SK-N-SH (cell line): ENCODE measurements around the gene LRRC10. TPM values are rescaled to one million over a fixed set of nuclear protein-coding genes. Genes with fewer than 3 reads are reported as not detected.

ENCODE experiments used
- CTCF ChIA-PET: fragments of 300-600, 350-600 bp; formaldehyde crosslinking; extraction: SDS; loops from one replicate; lab custom pipeline; 2021; lab: Yijun Ruan, JAX
- POLR2A ChIA-PET: fragments of 350-600 bp; sonication (Branson Sonifier 250); formaldehyde crosslinking; extraction: SDS; loops from one replicate; lab custom pipeline; 2020; ENCODE audit warnings: antibody characterized with exemption, inconsistent platforms; lab: Yijun Ruan, JAX
- DNase-seq: peaks from one replicate; pipeline ENCODE4 v3.0.0; 2012
- H2AFZ ChIP-seq: fragments of 200-600 bp; sonication (generic); 2 replicates; pipeline ENCODE4 v1.8.1; 2016; ENCODE audit warnings: antibody characterized with exemption, mild to moderate bottlenecking, low read depth
- H3F3A ChIP-seq: fragments of 200-600 bp; sonication (generic); replicated peaks from 2 replicates; pipeline ENCODE3; 2016; ENCODE audit warnings: antibody characterized with exemption, mild to moderate bottlenecking; ENCODE audit not compliant: insufficient read depth
- H3K27ac ChIP-seq, 2 experiments: fragments of 200-500 bp in 1 of 2; fragments of 200-600 bp in 1 of 2; sonication (Bioruptor generic) in 1 of 2; sonication (generic), shearing (Covaris generic) in 1 of 2; 2 replicates each; pipeline versions ENCODE4 v1.5.1 to v1.6.1; 2014 to 2016; ENCODE audit warnings: low read depth in 2 of 2, inconsistent platforms in 1 of 2, low read length in 1 of 2, mild to moderate bottlenecking in 1 of 2, mixed read lengths in 1 of 2
- H3K27me3 ChIP-seq: fragments of 200-600 bp; sonication (generic), shearing (Covaris generic); 2 replicates; pipeline ENCODE4 v1.6.1; 2016; ENCODE audit warnings: mixed run types; ENCODE audit not compliant: insufficient read depth
- H3K36me3 ChIP-seq, 2 experiments: fragments of 200-500 bp in 1 of 2; fragments of 200-600 bp in 1 of 2; sonication (Bioruptor generic) in 1 of 2; sonication (generic) in 1 of 2; replicated peaks in 1 of 2; 2 replicates each; pipeline versions ENCODE3 to v1.5.1; 2014 to 2016; ENCODE audit warnings: low read length in 1 of 2, mild to moderate bottlenecking in 1 of 2; ENCODE audit not compliant: insufficient read depth in 2 of 2, control insufficient read depth in 1 of 2
- H3K4me1 ChIP-seq, 2 experiments: fragments of 200-500 bp in 1 of 2; fragments of 200-600 bp in 1 of 2; sonication (Bioruptor generic) in 1 of 2; sonication (generic), shearing (Covaris generic) in 1 of 2; 2 replicates each; pipeline versions ENCODE4 v1.5.1 to v1.6.1; 2014 to 2016; ENCODE audit warnings: low read depth in 1 of 2, low read length in 1 of 2, mixed run types in 1 of 2; ENCODE audit not compliant: insufficient read depth in 2 of 2, control insufficient read depth in 1 of 2
- H3K4me2 ChIP-seq: fragments of 200-600 bp; sonication (generic), shearing (Covaris generic); 2 replicates; pipeline ENCODE4 v1.6.1; 2017; ENCODE audit warnings: mixed run types
- H3K4me3 ChIP-seq, 2 experiments: fragments of 200-500 bp in 1 of 2; fragments of 200-600 bp in 1 of 2; sonication (Bioruptor generic) in 1 of 2; sonication (generic), shearing (Covaris generic) in 1 of 2; 2 replicates each; pipeline versions ENCODE4 v1.5.1 to v1.8.1; 2014 to 2016; ENCODE audit warnings: low read depth in 2 of 2, inconsistent platforms in 1 of 2, low read length in 1 of 2, mild to moderate bottlenecking in 1 of 2, mixed read lengths in 1 of 2, moderate library complexity in 1 of 2
- H3K79me2 ChIP-seq: fragments of 200-600 bp; sonication (generic); 2 replicates; pipeline ENCODE4 v1.8.1; 2017; ENCODE audit warnings: mild to moderate bottlenecking; ENCODE audit not compliant: insufficient read depth
- H3K9ac ChIP-seq: fragments of 200-600 bp; sonication (generic); 2 replicates; pipeline ENCODE4 v1.6.1; 2017; ENCODE audit warnings: mixed run types
- H3K9me2 ChIP-seq: fragments of 200-600 bp; sonication (generic); 2 replicates; pipeline ENCODE4 v1.6.1; 2017; ENCODE audit warnings: mixed run types
- H3K9me3 ChIP-seq: fragments of 200-600 bp; sonication (generic); 2 replicates; pipeline ENCODE4 v1.6.1; 2017; ENCODE audit warnings: mixed run types, mild to moderate bottlenecking, moderate library complexity
- H4K20me1 ChIP-seq: fragments of 200-600 bp; sonication (generic); 2 replicates; pipeline ENCODE4 v1.6.1; 2017; ENCODE audit warnings: mild to moderate bottlenecking, mixed run types; ENCODE audit not compliant: insufficient read depth
- CHD2 ChIP-seq: fragments of 150-350 bp; IDR thresholded peaks from 2 replicates; pipeline ENCODE4 v1.6.1; 2018; ENCODE audit warnings: low read length; ENCODE audit not compliant: partially characterized antibody
- CTCF ChIP-seq: fragments of 200-600 bp; sonication (generic); IDR thresholded peaks from 2 replicates; pipeline ENCODE4 v1.6.1; 2017; ENCODE audit warnings: antibody characterized with exemption, mild to moderate bottlenecking, moderate library complexity
- EZH2phosphoT487 ChIP-seq: fragments of 200-600 bp; sonication (generic); IDR thresholded peaks from 2 replicates; pipeline ENCODE4 v1.6.1; 2017; ENCODE audit warnings: low read depth, mixed run types, mild to moderate bottlenecking, antibody characterized with exemption, moderate library complexity, borderline replicate concordance
- FOXM1 ChIP-seq: IDR thresholded peaks from 2 replicates; pipeline ENCODE4 v1.4.0; 2012; ENCODE audit warnings: low read depth, mild to moderate bottlenecking
- JUND ChIP-seq: IDR thresholded peaks from 2 replicates; pipeline ENCODE4 v1.4.0; 2012
- NFIC ChIP-seq: IDR thresholded peaks from 2 replicates; pipeline ENCODE4 v1.4.0; 2012; ENCODE audit warnings: borderline replicate concordance
- NRF1 ChIP-seq: IDR thresholded peaks from 2 replicates; pipeline ENCODE4 v1.6.1; 2012; ENCODE audit warnings: low read depth, mild to moderate bottlenecking, low read length
- POLR2AphosphoS5 ChIP-seq: IDR thresholded peaks from 2 replicates; pipeline ENCODE4 v1.6.1; 2012; ENCODE audit warnings: low read depth, low read length
- RAD21 ChIP-seq: IDR thresholded peaks from 2 replicates; pipeline ENCODE4 v1.6.1; 2012; ENCODE audit warnings: mild to moderate bottlenecking, low read length
- RCOR1 ChIP-seq: fragments of 150-350 bp; IDR thresholded peaks from 2 replicates; pipeline ENCODE4 v1.6.1; 2017; ENCODE audit warnings: antibody characterized with exemption, low read length
- RFX5 ChIP-seq: IDR thresholded peaks from 2 replicates; pipeline ENCODE4 v1.6.1; 2012; ENCODE audit warnings: mild to moderate bottlenecking, improper control_type of control experiment, low read length
- SIN3A ChIP-seq: IDR thresholded peaks from 2 replicates; pipeline ENCODE4 v1.6.1; 2012; ENCODE audit warnings: low read depth, mild to moderate bottlenecking, low read length, moderate library complexity, borderline replicate concordance
- SMC3 ChIP-seq: IDR thresholded peaks from 2 replicates; pipeline ENCODE4 v1.6.1; 2012; ENCODE audit warnings: low read depth, low read length, improper control_type of control experiment
- TCF12 ChIP-seq: IDR thresholded peaks from 2 replicates; pipeline ENCODE4 v1.4.0; 2012
- WGBS: methylation state at CpG from one replicate; pipeline ENCODE4 v1.1.6; 2017; ENCODE audit warnings: low lambda C conversion rate; 5-methylcytosine and 5-hydroxymethylcytosine counted together
- polyA plus RNA-seq, 3 experiments: library from polyadenylated mRNA; depleted of rRNA; stranded (reverse); fragments of >200 nt; gene quantifications; 2 replicates each; pipeline ENCODE4 v1.2.3, GENCODE V29; 2012
- TF ChIP-seq, protein P1 (sequence below): fragments of 150-350 bp; IDR thresholded peaks from 2 replicates; pipeline ENCODE4 v1.6.1; 2017; ENCODE audit warnings: antibody characterized with exemption, low read length, low read depth, borderline replicate concordance
- TF ChIP-seq, protein P2 (sequence below): fragments of 150-350 bp; IDR thresholded peaks from 2 replicates; pipeline ENCODE4 v1.6.1; 2016; ENCODE audit warnings: mild to moderate bottlenecking, low read depth, low read length
- TF ChIP-seq, protein P3 (sequence below): IDR thresholded peaks from 2 replicates; pipeline ENCODE4 v1.4.0; 2012; ENCODE audit warnings: low read depth
- TF ChIP-seq, protein P4 (sequence below): IDR thresholded peaks from 2 replicates; pipeline ENCODE4 v1.4.0; 2012; ENCODE audit warnings: low read depth, borderline replicate concordance

The LRRC10 gene
- polyA plus RNA-seq, 1 of the 3 experiments (the other 2 are of a cell fraction) = not detected

DNA sequence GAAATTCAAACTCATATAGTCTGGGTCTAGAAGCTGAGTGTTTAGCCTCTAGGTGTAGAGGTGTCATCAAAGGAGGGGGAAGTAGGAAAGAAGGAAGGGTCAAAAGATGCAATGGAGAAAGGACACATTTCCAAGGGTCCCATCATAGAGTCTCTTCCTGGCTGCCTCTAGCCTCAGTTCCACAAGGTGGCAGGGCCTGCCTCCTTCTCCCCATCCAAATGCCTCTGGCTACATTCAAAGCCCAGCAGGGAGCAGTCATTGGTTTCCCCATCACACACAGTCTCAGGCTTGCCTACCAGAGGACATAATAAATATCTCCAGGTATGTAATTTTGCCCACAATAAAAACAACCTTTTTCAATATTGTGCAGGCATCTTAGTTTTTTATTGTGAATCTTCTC is 27.5 kb downstream of the LRRC10 start:
- H2AFZ ChIP-seq = no peak overlapping the region
- ChIA-PET CTCF (interaction anchor here (0.7 to 2.4 kb wide), 7 partner anchors 12 to 293 kb away, joined by 3 to 9 read pairs (median 4); no protein-coding TSS in a partner anchor), POLR2A (no interaction called here)
- H3K4me1 ChIP-seq = peaks cover 5 to 6% of the 10 kb centered on the region in 2 experiments; a peak in 3 of 4 replicates
- peaks cover 14% of the 10 kb centered on the region for H3F3A ChIP-seq
- H4K20me1 ChIP-seq = peaks cover 12% of the 10 kb centered on the region
- no peaks in the 10 kb centered on the region for H3K9me2 ChIP-seq
- peaks cover 22 to 34% of the 10 kb centered on the region in 2 experiments for H3K36me3 ChIP-seq
- no peak overlapping the region for H3K4me3 ChIP-seq
- DNase-seq = no peak
- no peak overlapping the region for H3K27ac ChIP-seq
- peaks cover 27% of the 10 kb centered on the region for H3K79me2 ChIP-seq
- H3K27me3 ChIP-seq = no peaks in the 10 kb centered on the region
- H3K4me2 ChIP-seq = no peak overlapping the region
- TF ChIP-seq RAD21 (peak; percentile 30), TCF12 (no peak)
- no peak overlapping the region for H3K9ac ChIP-seq
- H3K9me3 ChIP-seq = no peaks in the 10 kb centered on the region

DNA sequence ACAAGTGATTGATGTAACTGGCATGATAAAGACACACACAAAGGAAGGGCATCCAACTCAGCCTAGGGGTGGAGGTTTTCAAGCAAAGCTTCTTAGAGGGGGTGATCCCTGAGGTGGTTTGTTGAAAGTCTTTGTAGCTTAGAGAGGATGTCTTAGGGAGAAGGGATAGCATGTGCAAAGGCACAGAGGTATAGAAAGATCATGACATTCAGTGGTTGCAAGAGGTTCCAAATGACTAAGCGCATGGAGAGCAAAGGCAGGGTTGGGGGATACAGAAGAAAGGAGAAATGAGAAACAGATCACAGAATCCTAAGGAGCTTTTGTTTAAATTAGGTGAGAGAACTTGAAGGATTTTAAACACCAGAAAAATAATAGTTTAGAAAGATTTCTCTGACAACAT is 30.6 kb downstream of the LRRC10 start:
- Histone ChIP-seq H4K20me1 (no peaks in the 10 kb centered on the region), H2AFZ (no peak overlapping the region), H3K4me2 (no peak overlapping the region), H3K9me3 (no peaks in the 10 kb centered on the region), H3K9ac (no peak overlapping the region), H3K4me1 (peaks cover 0 to 2% of the 10 kb centered on the region in 2 experiments; a peak in 2 of 4 replicates), H3K79me2 (no peaks in the 10 kb centered on the region; the same call in 1 of the 2 replicates), H3K36me3 (peaks cover 20 to 27% of the 10 kb centered on the region in 2 experiments), H3K27ac (no peak overlapping the region), H3K4me3 (no peak overlapping the region), H3F3A (peaks cover 14% of the 10 kb centered on the region), H3K9me2 (no peaks in the 10 kb centered on the region), H3K27me3 (no peaks in the 10 kb centered on the region)
- POLR2A ChIA-PET = no interaction called here
- no peak for DNase-seq
- 97% methylated on average over 1 of the region's 1 CpG for WGBS
- CTCF ChIA-PET = interaction anchor here (0.6 to 3.1 kb wide), 5 partner anchors 10 to 222 kb away, joined by 3 to 27 read pairs (median 3); no protein-coding TSS in a partner anchor
- TF ChIP-seq CHD2 (no peak), SIN3A (no peak)

- ChIA-PET CTCF (interaction anchor here (1.2 to 3.1 kb wide), 3 partner anchors 9 to 60 kb away, joined by 3 to 27 read pairs (median 3); no protein-coding TSS in a partner anchor), POLR2A (no interaction called here)
- DNase-seq = no peak
- Histone ChIP-seq H3F3A (peaks cover 14% of the 10 kb centered on the region), H3K9ac (no peak overlapping the region), H4K20me1 (no peaks in the 10 kb centered on the region), H3K4me2 (no peak overlapping the region), H3K4me1 (peaks cover 0 to 2% of the 10 kb centered on the region in 2 experiments; a peak in 2 of 4 replicates), H3K27me3 (no peaks in the 10 kb centered on the region), H3K36me3 (peaks cover 30 to 38% of the 10 kb centered on the region in 2 experiments), H3K9me3 (no peaks in the 10 kb centered on the region), H3K9me2 (no peaks in the 10 kb centered on the region), H3K27ac (no peak overlapping the region), H3K79me2 (no peaks in the 10 kb centered on the region; the same call in 1 of the 2 replicates), H2AFZ (no peak overlapping the region), H3K4me3 (no peak overlapping the region)
- 94% methylated on average over 4 of the region's 4 CpGs for WGBS
- TF ChIP-seq RAD21 = no peak
- TF ChIP-seq, protein P1, sequence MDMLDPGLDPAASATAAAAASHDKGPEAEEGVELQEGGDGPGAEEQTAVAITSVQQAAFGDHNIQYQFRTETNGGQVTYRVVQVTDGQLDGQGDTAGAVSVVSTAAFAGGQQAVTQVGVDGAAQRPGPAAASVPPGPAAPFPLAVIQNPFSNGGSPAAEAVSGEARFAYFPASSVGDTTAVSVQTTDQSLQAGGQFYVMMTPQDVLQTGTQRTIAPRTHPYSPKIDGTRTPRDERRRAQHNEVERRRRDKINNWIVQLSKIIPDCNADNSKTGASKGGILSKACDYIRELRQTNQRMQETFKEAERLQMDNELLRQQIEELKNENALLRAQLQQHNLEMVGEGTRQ = no peak
- TF ChIP-seq FOXM1 = no peak
- TF ChIP-seq RCOR1 = no peak
- TF ChIP-seq, protein P2, sequence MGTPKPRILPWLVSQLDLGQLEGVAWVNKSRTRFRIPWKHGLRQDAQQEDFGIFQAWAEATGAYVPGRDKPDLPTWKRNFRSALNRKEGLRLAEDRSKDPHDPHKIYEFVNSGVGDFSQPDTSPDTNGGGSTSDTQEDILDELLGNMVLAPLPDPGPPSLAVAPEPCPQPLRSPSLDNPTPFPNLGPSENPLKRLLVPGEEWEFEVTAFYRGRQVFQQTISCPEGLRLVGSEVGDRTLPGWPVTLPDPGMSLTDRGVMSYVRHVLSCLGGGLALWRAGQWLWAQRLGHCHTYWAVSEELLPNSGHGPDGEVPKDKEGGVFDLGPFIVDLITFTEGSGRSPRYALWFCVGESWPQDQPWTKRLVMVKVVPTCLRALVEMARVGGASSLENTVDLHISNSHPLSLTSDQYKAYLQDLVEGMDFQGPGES = no peak
- no peak for TF ChIP-seq EZH2phosphoT487
- no peak for TF ChIP-seq NFIC
- TF ChIP-seq, protein P3, sequence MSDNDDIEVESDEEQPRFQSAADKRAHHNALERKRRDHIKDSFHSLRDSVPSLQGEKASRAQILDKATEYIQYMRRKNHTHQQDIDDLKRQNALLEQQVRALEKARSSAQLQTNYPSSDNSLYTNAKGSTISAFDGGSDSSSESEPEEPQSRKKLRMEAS = no peak
- TF ChIP-seq, protein P4, sequence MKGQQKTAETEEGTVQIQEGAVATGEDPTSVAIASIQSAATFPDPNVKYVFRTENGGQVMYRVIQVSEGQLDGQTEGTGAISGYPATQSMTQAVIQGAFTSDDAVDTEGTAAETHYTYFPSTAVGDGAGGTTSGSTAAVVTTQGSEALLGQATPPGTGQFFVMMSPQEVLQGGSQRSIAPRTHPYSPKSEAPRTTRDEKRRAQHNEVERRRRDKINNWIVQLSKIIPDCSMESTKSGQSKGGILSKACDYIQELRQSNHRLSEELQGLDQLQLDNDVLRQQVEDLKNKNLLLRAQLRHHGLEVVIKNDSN = no peak
- TF ChIP-seq JUND = no peak
- TF ChIP-seq RFX5 = no peak
- TF ChIP-seq POLR2AphosphoS5 = no peak
- no peak for TF ChIP-seq NRF1
- no peak for TF ChIP-seq SMC3
- TF ChIP-seq CTCF = no peak
Observed at GRCh38 chr12:69579029-69579428, 31.7 kb downstream of the LRRC10 start.
